PC-9 (cell line): ENCODE data around the gene PHLPP1. TPM values are rescaled to one million over a fixed set of nuclear protein-coding genes. Genes with fewer than 3 reads are reported as not detected.

Experiments
- BruUV-seq: library from RNA; stranded (reverse); fragments of 400-500 nt; replicated peaks from 2 replicates; lab custom pipeline; 2021; lab: Mats Ljungman, UMichigan
- CTCF ChIA-PET: fragments of 300-600 bp; sonication (Branson Sonifier 250); formaldehyde crosslinking; loops from one replicate; lab custom pipeline; 2022; ENCODE audit warnings: antibody characterized with exemption; lab: Charles Lee
- POLR2A ChIA-PET: fragments of 300-600 bp; sonication (Branson Sonifier 250); formaldehyde crosslinking; loops from one replicate; lab custom pipeline; 2022; ENCODE audit warnings: antibody characterized with exemption; ENCODE audit not compliant: unreplicated experiment; lab: Charles Lee
- DNase-seq, 2 experiments: peaks; one replicate each; pipeline versions ENCODE4 v3.0.0 to v3.0.0-alpha.2; 2015 to 2022; ENCODE audit warnings: mixed read lengths in 1 of 2
- H2AFZ ChIP-seq: fragments of 200-600 bp; sonication (generic); 2 replicates; pipeline ENCODE4 v1.8.1; 2017; ENCODE audit warnings: antibody characterized with exemption
- H3F3A ChIP-seq: fragments of 200-600 bp; sonication (generic); 2 replicates; pipeline ENCODE4 v1.8.1; 2017; ENCODE audit warnings: antibody characterized with exemption, mild to moderate bottlenecking, low read depth; ENCODE audit not compliant: insufficient read depth
- H3K27ac ChIP-seq: fragments of 200-600 bp; sonication (generic); 2 replicates; pipeline ENCODE4 v1.6.1; 2016; ENCODE audit warnings: mixed run types
- H3K27me3 ChIP-seq: fragments of 200-600 bp; sonication (generic); 2 replicates; pipeline ENCODE4 v1.6.1; 2016; ENCODE audit warnings: low read depth, mixed run types; ENCODE audit not compliant: insufficient read depth
- H3K36me3 ChIP-seq: fragments of 200-600 bp; sonication (generic); 2 replicates; pipeline ENCODE4 v1.6.1; 2016; ENCODE audit warnings: low read depth, mixed run types
- H3K4me1 ChIP-seq: fragments of 200-600 bp; sonication (generic); replicated peaks from 2 replicates; pipeline ENCODE4 v1.6.1; 2016; ENCODE audit warnings: mixed run types; ENCODE audit not compliant: insufficient read depth
- H3K4me2 ChIP-seq: fragments of 200-600 bp; sonication (generic); 2 replicates; pipeline ENCODE4 v1.6.1; 2017; ENCODE audit warnings: mixed run types
- H3K4me3 ChIP-seq: fragments of 200-600 bp; sonication (generic); 2 replicates; pipeline ENCODE4 v1.6.1; 2016; ENCODE audit warnings: mixed run types
- H3K79me2 ChIP-seq: fragments of 200-600 bp; sonication (generic); 2 replicates; pipeline ENCODE4 v1.6.1; 2017; ENCODE audit warnings: low read depth, mixed run types
- H3K9me2 ChIP-seq: fragments of 200-600 bp; sonication (generic); 2 replicates; pipeline ENCODE4 v1.8.1; 2017; ENCODE audit warnings: mild to moderate bottlenecking; ENCODE audit not compliant: insufficient read depth
- H3K9me3 ChIP-seq: fragments of 200-600 bp; sonication (generic); 2 replicates; pipeline ENCODE4 v1.8.1; 2016; ENCODE audit warnings: low read depth; ENCODE audit not compliant: insufficient read depth
- H4K20me1 ChIP-seq: fragments of 200-600 bp; sonication (generic); 2 replicates; pipeline ENCODE4 v1.8.1; 2017; ENCODE audit not compliant: insufficient read depth
- EZH2 ChIP-seq: fragments of 200-600 bp; sonication (generic); IDR thresholded peaks from 2 replicates; pipeline ENCODE4 v1.8.0; 2017; ENCODE audit warnings: antibody characterized with exemption, low read depth
- intact Hi-C: fragments of 100-400 bp; cut with micrococcal nuclease; formaldehyde crosslinking; loops from one replicate; pipeline ENCODE4 v1.10.0; 2022; ENCODE audit not compliant: unreplicated experiment
- total RNA-seq: library from RNA; stranded (reverse); gene quantifications from 2 replicates; pipeline ENCODE4 v1.2.3, GENCODE V29; 2021
- TF ChIP-seq, protein P1 (sequence below): fragments of 200-600 bp; sonication (generic); conservative IDR thresholded peaks from 2 replicates; pipeline ENCODE4 v1.6.1; 2017; ENCODE audit warnings: mixed run types, antibody characterized with exemption, mild to moderate bottlenecking, moderate library complexity

The PHLPP1 gene
- total RNA-seq, 1 experiment from 2014 or later: 21.1 TPM

GRCh38 chr18:62870643-62871042 lies 155.3 kb downstream of the PHLPP1 start:
- CTCF ChIA-PET: no interaction called here
- H3K4me3 ChIP-seq: no peak overlapping the region
- no TSS peak for BruUV-seq
- no peak overlapping the region for H3K4me2 ChIP-seq
- peaks cover 10% of the 10 kb centered on the region; the same call in 1 of the 2 replicates for H3K79me2 ChIP-seq
- no peaks in the 10 kb centered on the region for H4K20me1 ChIP-seq
- peaks cover 15% of the 10 kb centered on the region for H3K4me1 ChIP-seq
- H3K27ac ChIP-seq: no peak overlapping the region
- H3K27me3 ChIP-seq: no peaks in the 10 kb centered on the region
- intact Hi-C loops: no loop called here
- POLR2A ChIA-PET: interaction anchor here (0.6 kb wide), 1 partner anchor 70 kb away, joined by 3 read pairs; no protein-coding TSS in a partner anchor
- H3K36me3 ChIP-seq: 0 out of 2 replicates have a peak, but pooled peaks cover 3% of the 10 kb centered on the region
- TF ChIP-seq EZH2: no peak
- TF ChIP-seq, protein P1, sequence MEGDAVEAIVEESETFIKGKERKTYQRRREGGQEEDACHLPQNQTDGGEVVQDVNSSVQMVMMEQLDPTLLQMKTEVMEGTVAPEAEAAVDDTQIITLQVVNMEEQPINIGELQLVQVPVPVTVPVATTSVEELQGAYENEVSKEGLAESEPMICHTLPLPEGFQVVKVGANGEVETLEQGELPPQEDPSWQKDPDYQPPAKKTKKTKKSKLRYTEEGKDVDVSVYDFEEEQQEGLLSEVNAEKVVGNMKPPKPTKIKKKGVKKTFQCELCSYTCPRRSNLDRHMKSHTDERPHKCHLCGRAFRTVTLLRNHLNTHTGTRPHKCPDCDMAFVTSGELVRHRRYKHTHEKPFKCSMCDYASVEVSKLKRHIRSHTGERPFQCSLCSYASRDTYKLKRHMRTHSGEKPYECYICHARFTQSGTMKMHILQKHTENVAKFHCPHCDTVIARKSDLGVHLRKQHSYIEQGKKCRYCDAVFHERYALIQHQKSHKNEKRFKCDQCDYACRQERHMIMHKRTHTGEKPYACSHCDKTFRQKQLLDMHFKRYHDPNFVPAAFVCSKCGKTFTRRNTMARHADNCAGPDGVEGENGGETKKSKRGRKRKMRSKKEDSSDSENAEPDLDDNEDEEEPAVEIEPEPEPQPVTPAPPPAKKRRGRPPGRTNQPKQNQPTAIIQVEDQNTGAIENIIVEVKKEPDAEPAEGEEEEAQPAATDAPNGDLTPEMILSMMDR: no peak
- H2AFZ ChIP-seq: no peak overlapping the region
- no peaks in the 10 kb centered on the region for H3K9me2 ChIP-seq
- peaks cover 16% of the 10 kb centered on the region for H3F3A ChIP-seq
- no peak for DNase-seq
- no peaks in the 10 kb centered on the region for H3K9me3 ChIP-seq

DNA sequence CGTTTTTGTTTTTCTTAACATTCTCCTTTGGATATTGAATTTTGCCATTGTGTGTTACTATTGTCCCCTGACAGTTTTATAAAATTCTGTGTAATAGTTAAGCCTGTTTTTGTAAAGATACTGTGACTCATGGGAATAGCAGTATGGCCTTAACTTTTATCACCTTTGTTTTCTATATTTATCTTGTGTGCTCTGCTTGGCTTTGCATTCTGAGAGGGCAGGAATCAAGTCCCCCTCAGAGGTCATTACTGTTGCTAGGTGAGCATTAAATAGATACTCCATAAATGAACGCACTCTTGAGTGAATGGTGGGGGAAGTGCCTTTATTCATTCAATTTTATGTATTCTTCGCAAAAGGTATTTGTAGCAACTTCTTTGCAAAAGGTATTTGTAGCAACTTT lies 160.0 kb downstream of the PHLPP1 start:
- Histone ChIP-seq H3F3A (peaks cover 33% of the 10 kb centered on the region), H3K9me2 (no peaks in the 10 kb centered on the region), H3K27ac (peak overlapping the region; percentile 95), H3K79me2 (peaks cover 45% of the 10 kb centered on the region), H3K4me2 (peak overlapping the region; percentile 66), H3K4me3 (no peak overlapping the region), H3K4me1 (peaks cover 56% of the 10 kb centered on the region), H4K20me1 (no peaks in the 10 kb centered on the region), H3K9me3 (no peaks in the 10 kb centered on the region), H2AFZ (no peak overlapping the region), H3K36me3 (peaks cover 4% of the 10 kb centered on the region; the same call in 1 of the 2 replicates), H3K27me3 (no peaks in the 10 kb centered on the region)
- ChIA-PET POLR2A (no interaction called here), CTCF (no interaction called here)
- peak in 1 of 2 experiments; percentile 47 for DNase-seq
- TF ChIP-seq EZH2: no peak
- TF ChIP-seq, protein P1: no peak
- BruUV-seq: no TSS peak
- intact Hi-C loops: no loop called here

DNA sequence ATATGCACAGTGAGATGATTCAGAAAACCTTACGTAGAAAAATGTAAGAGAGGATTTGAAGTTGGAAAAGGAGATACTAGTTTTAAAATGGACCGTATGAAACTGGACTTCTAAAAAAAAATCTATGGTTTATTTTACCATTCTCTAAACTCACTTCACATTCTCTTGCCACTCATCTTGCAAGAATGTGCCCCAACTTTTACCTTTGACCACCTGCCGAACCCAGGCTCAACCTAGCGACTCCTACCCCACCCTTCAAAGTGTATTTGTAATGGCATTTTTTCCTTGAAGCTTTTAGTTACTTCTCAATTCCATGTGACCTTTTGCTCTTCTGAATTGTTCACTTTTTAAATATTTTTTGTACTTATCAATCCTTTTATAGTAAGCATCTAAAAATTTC lies 160.8 kb downstream of the PHLPP1 start:
- DNase-seq: peak; percentile 55 to 90
- H3K79me2 ChIP-seq: peaks cover 51% of the 10 kb centered on the region
- H4K20me1 ChIP-seq: no peaks in the 10 kb centered on the region
- H3K4me3 ChIP-seq: 0 out of 2 replicates have a peak overlapping the region, but pooled peaks have one; percentile 6
- TF ChIP-seq EZH2: no peak
- TF ChIP-seq, protein P1: no peak
- H3K36me3 ChIP-seq: peaks cover 8% of the 10 kb centered on the region; the same call in 1 of the 2 replicates
- CTCF ChIA-PET: no interaction called here
- intact Hi-C loops: no loop called here
- no peak overlapping the region for H2AFZ ChIP-seq
- POLR2A ChIA-PET: no interaction called here
- peak overlapping the region; percentile 66 for H3K4me2 ChIP-seq
- H3K27me3 ChIP-seq: no peaks in the 10 kb centered on the region
- H3K4me1 ChIP-seq: peaks cover 64% of the 10 kb centered on the region
- H3F3A ChIP-seq: peaks cover 39% of the 10 kb centered on the region
- no peaks in the 10 kb centered on the region for H3K9me2 ChIP-seq
- BruUV-seq: no TSS peak
- no peaks in the 10 kb centered on the region for H3K9me3 ChIP-seq
- peak overlapping the region; percentile 95 for H3K27ac ChIP-seq
